Epithelial cell of esophagus (primary cell): ENCODE measurements around the gene C1orf116.

ENCODE experiments used
- DNase-seq: peaks from one replicate; pipeline ENCODE4 v3.0.0; 2010; ENCODE audit warnings: low read depth
- H3K4me3 ChIP-seq: 2 replicates; pipeline ENCODE4 v1.5.1; 2011; ENCODE audit warnings: mild to moderate bottlenecking, low read length, control low read depth
- CTCF ChIP-seq: IDR thresholded peaks from 2 replicates; pipeline ENCODE4 v1.5.1; 2011; ENCODE audit warnings: low read depth, mild to moderate bottlenecking, low read length, control low read depth, inconsistent platforms; ENCODE audit not compliant: insufficient read depth; ENCODE audit errors: missing control alignments

C1orf116 gene

DNA sequence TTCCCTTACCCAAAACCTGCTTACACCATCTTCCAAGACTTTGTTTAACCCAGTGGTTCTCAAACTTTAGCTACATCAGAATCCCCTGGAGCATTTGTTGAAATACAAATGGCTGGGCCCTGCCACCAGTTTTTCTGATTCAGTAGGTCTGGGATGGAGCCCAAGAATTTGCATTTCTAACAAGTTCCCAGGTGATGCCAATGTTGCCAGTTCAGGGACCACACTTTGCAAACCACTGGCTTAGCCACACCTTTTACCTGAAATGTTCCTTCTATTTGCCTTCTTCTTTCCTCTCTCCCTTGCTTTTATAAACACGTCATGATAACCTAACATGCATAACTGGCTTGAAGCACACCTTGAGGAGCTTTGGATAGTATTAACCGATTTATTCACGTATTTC lies 46.2 kb downstream of the C1orf116 start:
- no peak overlapping the region for H3K4me3 ChIP-seq
- no peak for DNase-seq
- no peak for TF ChIP-seq CTCF

DNA sequence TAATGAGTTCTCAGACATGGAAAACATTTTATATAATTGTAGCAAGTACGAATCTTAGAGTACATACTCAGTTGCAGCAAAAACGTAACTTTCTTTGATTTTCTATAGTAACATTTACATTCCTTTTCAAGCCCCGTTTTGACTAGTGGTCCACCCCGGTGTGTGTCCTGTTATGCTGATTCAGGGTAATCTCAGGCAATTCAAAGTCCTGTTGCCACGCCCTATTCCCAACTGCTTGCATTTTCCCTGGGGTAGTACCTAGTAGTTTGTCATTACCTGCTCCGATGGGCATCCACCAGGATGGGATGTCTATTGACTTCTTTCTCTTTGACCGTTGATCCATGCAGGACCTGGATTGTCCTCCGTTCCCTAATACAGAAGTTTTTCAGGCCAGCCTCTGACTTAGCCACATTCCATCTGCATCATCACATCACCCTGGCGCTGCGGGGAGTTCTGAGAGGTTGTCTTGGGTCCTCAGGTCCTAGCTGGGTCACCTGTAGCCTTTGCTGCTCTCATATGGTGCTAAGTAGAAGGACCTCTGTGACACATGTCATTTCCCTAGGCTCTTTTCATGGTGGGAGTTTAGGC lies 47.3 kb downstream of the C1orf116 start:
- no peak overlapping the region for H3K4me3 ChIP-seq
- no peak for DNase-seq
- no peak for TF ChIP-seq CTCF

GRCh38 chr1:206982216-206982615 lies 50.3 kb downstream of the C1orf116 start:
- peak; percentile 59 for DNase-seq
- peak; percentile 86 for TF ChIP-seq CTCF
- no peak overlapping the region for H3K4me3 ChIP-seq

DNA sequence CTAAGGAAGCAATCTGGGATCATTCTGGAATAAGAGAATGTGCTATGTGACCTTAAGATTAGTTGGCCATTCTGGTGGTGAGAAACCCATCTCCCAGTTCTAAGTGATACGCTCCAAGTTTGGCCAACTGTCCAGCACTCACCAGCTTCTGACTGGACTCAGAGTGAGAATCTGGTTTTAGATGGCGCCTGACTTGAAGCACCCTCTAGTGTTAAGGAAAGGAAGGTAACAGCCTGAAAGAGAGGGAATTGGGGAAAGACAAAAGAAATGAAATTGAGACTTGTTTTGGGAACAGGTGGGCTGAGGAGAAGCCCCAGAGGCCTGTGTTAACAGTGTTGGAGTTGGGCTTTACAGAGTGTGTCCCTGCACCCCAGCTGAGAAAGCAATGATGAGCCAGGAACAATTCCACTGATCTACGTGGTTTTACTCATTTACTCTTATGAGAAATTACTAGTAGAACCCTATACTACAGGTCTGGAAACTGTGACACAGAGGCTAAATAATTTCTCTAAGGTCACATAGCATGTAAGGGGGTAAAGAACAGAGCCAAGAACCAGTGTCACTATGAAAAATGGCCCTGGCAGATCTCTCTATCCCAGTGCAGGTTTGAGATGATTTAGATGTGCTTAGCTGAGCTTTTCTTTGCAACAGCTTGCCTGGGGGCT lies 53.0 kb downstream of the C1orf116 start:
- DNase-seq: peak; percentile 46
- H3K4me3 ChIP-seq: no peak overlapping the region
- TF ChIP-seq CTCF: peak; percentile 74

GRCh38 chr1:206978259-206978658 lies 54.3 kb downstream of the C1orf116 start:
- no peak for DNase-seq
- no peak overlapping the region for H3K4me3 ChIP-seq
- TF ChIP-seq CTCF: no peak

DNA sequence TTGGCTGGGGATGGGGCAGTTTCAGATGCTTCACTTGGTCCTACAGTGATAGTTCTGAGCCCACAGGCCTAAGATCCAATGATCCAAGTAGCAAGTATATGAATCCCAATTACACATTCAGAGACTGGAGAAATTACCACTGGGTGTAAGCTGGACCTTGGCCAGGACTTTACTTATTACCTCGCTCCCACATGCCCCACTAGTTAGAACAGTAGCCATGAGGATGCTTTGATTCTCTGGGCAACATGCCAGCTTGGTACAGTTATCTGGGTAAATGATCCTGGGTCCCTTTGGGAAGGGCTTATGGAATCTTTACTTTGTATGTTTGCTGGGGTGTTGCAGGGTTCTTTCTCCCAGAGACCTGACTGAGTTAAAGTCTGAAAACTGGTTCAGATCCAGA lies 57.2 kb downstream of the C1orf116 start:
- DNase-seq: no peak
- H3K4me3 ChIP-seq: no peak overlapping the region
- no peak for TF ChIP-seq CTCF

DNA sequence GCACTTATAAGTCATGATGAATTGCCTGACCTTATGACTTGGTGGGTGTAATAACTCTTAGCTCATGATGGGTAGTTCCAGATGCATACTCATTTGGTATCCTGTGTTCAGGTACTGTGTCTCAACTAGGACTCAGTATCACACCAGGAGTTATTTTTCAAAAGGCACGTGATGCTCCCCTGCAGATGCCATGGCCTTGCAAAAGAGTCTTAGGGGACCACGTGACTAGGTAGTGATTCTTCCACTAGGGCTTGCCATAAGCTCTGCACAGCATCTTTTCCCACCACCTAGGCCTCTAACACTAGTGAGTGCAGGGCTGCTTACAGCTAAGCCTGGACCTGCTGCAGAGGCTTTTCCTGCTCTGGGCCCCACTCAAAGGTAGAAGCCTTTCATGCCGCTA lies 58.4 kb downstream of the C1orf116 start:
- DNase-seq: no peak
- no peak for TF ChIP-seq CTCF
- no peak overlapping the region for H3K4me3 ChIP-seq
